Measurements from ENCODE around the gene MDH1.

GRCh38 chr2:63582873-63583272, 5.9 kb upstream of the MDH1 start:
- TF ChIP-seq, protein P1, sequence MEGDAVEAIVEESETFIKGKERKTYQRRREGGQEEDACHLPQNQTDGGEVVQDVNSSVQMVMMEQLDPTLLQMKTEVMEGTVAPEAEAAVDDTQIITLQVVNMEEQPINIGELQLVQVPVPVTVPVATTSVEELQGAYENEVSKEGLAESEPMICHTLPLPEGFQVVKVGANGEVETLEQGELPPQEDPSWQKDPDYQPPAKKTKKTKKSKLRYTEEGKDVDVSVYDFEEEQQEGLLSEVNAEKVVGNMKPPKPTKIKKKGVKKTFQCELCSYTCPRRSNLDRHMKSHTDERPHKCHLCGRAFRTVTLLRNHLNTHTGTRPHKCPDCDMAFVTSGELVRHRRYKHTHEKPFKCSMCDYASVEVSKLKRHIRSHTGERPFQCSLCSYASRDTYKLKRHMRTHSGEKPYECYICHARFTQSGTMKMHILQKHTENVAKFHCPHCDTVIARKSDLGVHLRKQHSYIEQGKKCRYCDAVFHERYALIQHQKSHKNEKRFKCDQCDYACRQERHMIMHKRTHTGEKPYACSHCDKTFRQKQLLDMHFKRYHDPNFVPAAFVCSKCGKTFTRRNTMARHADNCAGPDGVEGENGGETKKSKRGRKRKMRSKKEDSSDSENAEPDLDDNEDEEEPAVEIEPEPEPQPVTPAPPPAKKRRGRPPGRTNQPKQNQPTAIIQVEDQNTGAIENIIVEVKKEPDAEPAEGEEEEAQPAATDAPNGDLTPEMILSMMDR (IDR thresholded peaks at IDR 0.05): no peak
- TF ChIP-seq EP300 (IDR thresholded peaks at IDR 0.05): no peak
